Mesendoderm (in vitro differentiated cells): Measurements from ENCODE around the gene POLR2J2.
"Not testable (repeated sequence)": the region's sequence is repeated elsewhere in the genome, so short reads cannot be mapped to it uniquely, and the experiment has no call there.

Experiments used
- DNase-seq: peaks from one replicate; pipeline ENCODE4 v3.0.0; 2013
- H2AK5ac ChIP-seq: 2 replicates; pipeline ENCODE4 v1.6.1; 2013; ENCODE audit warnings: low read length, inconsistent platforms
- H2BK120ac ChIP-seq: 2 replicates; pipeline ENCODE4 v1.6.1; 2013; ENCODE audit warnings: low read depth, mild to moderate bottlenecking, low read length, moderate library complexity, mixed read lengths
- H2BK15ac ChIP-seq: replicated peaks from 2 replicates; pipeline ENCODE4 v1.6.1; 2013; ENCODE audit warnings: low read depth, mild to moderate bottlenecking, moderate library complexity
- H2BK5ac ChIP-seq: 2 replicates; pipeline ENCODE4 v1.6.1; 2013; ENCODE audit warnings: low read length, inconsistent platforms
- H3K18ac ChIP-seq: 2 replicates; pipeline ENCODE4 v1.6.1; 2013; ENCODE audit warnings: mild to moderate bottlenecking, low read length, mixed read lengths
- H3K23ac ChIP-seq: one replicate; pipeline ENCODE4 v1.6.1; 2013; ENCODE audit warnings: low read length
- H3K27ac ChIP-seq: 2 replicates; pipeline ENCODE4 v1.5.1; 2013; ENCODE audit warnings: low read depth, mild to moderate bottlenecking, inconsistent platforms, low read length, moderate library complexity
- H3K27me3 ChIP-seq: 2 replicates; pipeline ENCODE4 v1.6.1; 2013; ENCODE audit warnings: low read length, control low read depth, mild to moderate bottlenecking, inconsistent platforms; ENCODE audit not compliant: insufficient read depth, poor library complexity
- H3K36me3 ChIP-seq: 2 replicates; pipeline ENCODE4 v1.6.1; 2013; ENCODE audit warnings: low read length, inconsistent platforms; ENCODE audit not compliant: control insufficient read depth, insufficient read depth
- H3K4ac ChIP-seq: one replicate; pipeline ENCODE4 v1.6.1; 2013; ENCODE audit warnings: low read depth, mild to moderate bottlenecking, low read length, moderate library complexity
- H3K4me1 ChIP-seq: 2 replicates; pipeline ENCODE4 v1.6.1; 2013; ENCODE audit warnings: low read depth, low read length, inconsistent platforms; ENCODE audit not compliant: control insufficient read depth
- H3K4me2 ChIP-seq: 2 replicates; pipeline ENCODE4 v1.6.1; 2013; ENCODE audit warnings: low read length
- H3K4me3 ChIP-seq: 2 replicates; pipeline ENCODE4 v1.5.1; 2013; ENCODE audit warnings: mild to moderate bottlenecking, low read length
- H3K56ac ChIP-seq: one replicate; pipeline ENCODE4 v1.6.1; 2013; ENCODE audit warnings: low read length
- H3K79me1 ChIP-seq: 2 replicates; pipeline ENCODE4 v1.6.1; 2013; ENCODE audit warnings: low read length, inconsistent platforms
- H3K79me2 ChIP-seq: 2 replicates; pipeline ENCODE4 v1.6.1; 2013; ENCODE audit warnings: mild to moderate bottlenecking, low read length; ENCODE audit not compliant: control insufficient read depth, insufficient read depth
- H3K9ac ChIP-seq: 2 replicates; pipeline ENCODE4 v1.6.1; 2013; ENCODE audit warnings: low read length, inconsistent platforms
- H4K5ac ChIP-seq: one replicate; pipeline ENCODE4 v1.6.1; 2013; ENCODE audit warnings: low read length
- H4K8ac ChIP-seq: one replicate; pipeline ENCODE4 v1.6.1; 2013; ENCODE audit warnings: low read depth, mild to moderate bottlenecking, control low read depth, low read length, moderate library complexity
- WGBS: extraction: QIAGEN DNeasy Blood & Tissue Kit; methylation state at CpG from one replicate; pipeline ENCODE4 v1.1.7; 2013; ENCODE audit warnings: low lambda C conversion rate, missing lambda C conversion rate; ENCODE audit not compliant: insufficient coverage; ENCODE audit errors: extremely low coverage; 5-methylcytosine and 5-hydroxymethylcytosine counted together

The POLR2J2 gene

GRCh38 chr7:102680780-102681179, 9.3 kb upstream of the POLR2J2 start:
- not testable (repeated sequence) for H2BK5ac ChIP-seq, H3K27me3 ChIP-seq, H3K79me1 ChIP-seq, H3K18ac ChIP-seq, H4K5ac ChIP-seq, H3K27ac ChIP-seq, H3K36me3 ChIP-seq, H3K23ac ChIP-seq, H2AK5ac ChIP-seq, H3K4me2 ChIP-seq, H4K8ac ChIP-seq, H3K4me1 ChIP-seq, H3K56ac ChIP-seq, H3K4me3 ChIP-seq, H3K9ac ChIP-seq, H2BK120ac ChIP-seq, H2BK15ac ChIP-seq, H3K79me2 ChIP-seq, H3K4ac ChIP-seq, DNase-seq
- WGBS, result no CpG with 5 or more reads among the region's 5 CpGs

- not testable (repeated sequence) for H3K4me3 ChIP-seq, H2BK120ac ChIP-seq, H3K36me3 ChIP-seq, H3K27me3 ChIP-seq, H3K18ac ChIP-seq, H2BK15ac ChIP-seq, H3K23ac ChIP-seq, H3K79me1 ChIP-seq, H3K9ac ChIP-seq, H3K27ac ChIP-seq, DNase-seq, H3K56ac ChIP-seq, H3K79me2 ChIP-seq, H3K4me2 ChIP-seq, H3K4ac ChIP-seq, H4K5ac ChIP-seq, H2BK5ac ChIP-seq, H4K8ac ChIP-seq, H2AK5ac ChIP-seq, H3K4me1 ChIP-seq
- WGBS, result no CpG with 5 or more reads among the region's 2 CpGs
Observed at GRCh38 chr7:102675545-102675944, 4.1 kb upstream of the POLR2J2 start.

GRCh38 chr7:102673447-102674067, 2.1 kb upstream of the POLR2J2 start:
- H3K9ac ChIP-seq, H3K79me2 ChIP-seq, H3K4me3 ChIP-seq, H3K18ac ChIP-seq, H3K36me3 ChIP-seq, H3K4me1 ChIP-seq, H3K56ac ChIP-seq, DNase-seq, H3K79me1 ChIP-seq, H4K8ac ChIP-seq, H3K27ac ChIP-seq, H3K23ac ChIP-seq, H3K4me2 ChIP-seq, H2BK15ac ChIP-seq, H3K27me3 ChIP-seq, H3K4ac ChIP-seq, H2BK120ac ChIP-seq, H2BK5ac ChIP-seq, H2AK5ac ChIP-seq, H4K5ac ChIP-seq: not testable (repeated sequence)
- no CpG with 5 or more reads among the region's 9 CpGs for WGBS

GRCh38 chr7:102671956-102672307, 469 bp upstream of the POLR2J2 start:
- DNase-seq, H3K56ac ChIP-seq, H3K27me3 ChIP-seq, H2BK120ac ChIP-seq, H3K4me3 ChIP-seq, H2AK5ac ChIP-seq, H3K23ac ChIP-seq, H3K79me1 ChIP-seq, H3K4ac ChIP-seq, H4K5ac ChIP-seq, H2BK15ac ChIP-seq, H4K8ac ChIP-seq, H3K18ac ChIP-seq, H2BK5ac ChIP-seq, H3K4me2 ChIP-seq, H3K79me2 ChIP-seq, H3K4me1 ChIP-seq, H3K27ac ChIP-seq, H3K36me3 ChIP-seq, H3K9ac ChIP-seq: not testable (repeated sequence)
- WGBS, result no CpG with 5 or more reads among the region's 9 CpGs

GRCh38 chr7:102667523-102667922, 3.9 kb downstream of the POLR2J2 start:
- not testable (repeated sequence) for H4K8ac ChIP-seq, H3K23ac ChIP-seq, DNase-seq, H2BK120ac ChIP-seq, H2BK5ac ChIP-seq, H3K56ac ChIP-seq, H3K4me3 ChIP-seq, H3K9ac ChIP-seq, H2AK5ac ChIP-seq, H3K36me3 ChIP-seq, H3K4ac ChIP-seq, H3K27ac ChIP-seq, H3K4me1 ChIP-seq, H2BK15ac ChIP-seq, H3K79me2 ChIP-seq, H3K79me1 ChIP-seq, H3K4me2 ChIP-seq, H4K5ac ChIP-seq, H3K27me3 ChIP-seq, H3K18ac ChIP-seq
- WGBS, result no CpG with 5 or more reads among the region's 14 CpGs

GRCh38 chr7:102666850-102667249, 4.6 kb downstream of the POLR2J2 start:
- not testable (repeated sequence) for H3K9ac ChIP-seq, H3K23ac ChIP-seq, H3K27me3 ChIP-seq, H3K27ac ChIP-seq, H2AK5ac ChIP-seq, H3K36me3 ChIP-seq, H3K4me2 ChIP-seq, H4K8ac ChIP-seq, H3K18ac ChIP-seq, H2BK120ac ChIP-seq, H2BK15ac ChIP-seq, H3K4me3 ChIP-seq, H3K79me1 ChIP-seq, H4K5ac ChIP-seq, DNase-seq, H3K4ac ChIP-seq, H3K79me2 ChIP-seq, H3K4me1 ChIP-seq, H3K56ac ChIP-seq, H2BK5ac ChIP-seq
- WGBS, result no CpG with 5 or more reads among the region's 16 CpGs
